GM11168 (cell line): ENCODE data around the gene ARHGAP36.

ENCODE experiments used
- in situ Hi-C: fragments of 300-500 bp; cut with MboI; formaldehyde crosslinking; loops from one replicate; pipeline ENCODE4 v1.12.0; 2022; ENCODE audit warnings: low sequenced_read_pairs; ENCODE audit not compliant: unreplicated experiment

The ARHGAP36 gene

GRCh38 chrX:131067846-131068745 is 9.9 kb downstream of the ARHGAP36 start:
- in situ Hi-C loops, result no loop called here

GRCh38 chrX:131068945-131069719 is 11.0 kb downstream of the ARHGAP36 start:
- in situ Hi-C loops, result no loop called here

- in situ Hi-C loops, result no loop called here
Measured at GRCh38 chrX:131072871-131073571, 14.9 kb downstream of the ARHGAP36 start.

GRCh38 chrX:131073607-131074006 is 15.5 kb downstream of the ARHGAP36 start:
- in situ Hi-C loops, result no loop called here

- in situ Hi-C loops, result no loop called here
Measured at GRCh38 chrX:131081772-131082740, 23.9 kb downstream of the ARHGAP36 start.

GRCh38 chrX:131083510-131084142 is 25.5 kb downstream of the ARHGAP36 start:
- in situ Hi-C loops, result no loop called here

GRCh38 chrX:131084145-131084544 is 26.0 kb downstream of the ARHGAP36 start:
- in situ Hi-C loops, result no loop called here

GRCh38 chrX:131136776-131137175 is 78.6 kb downstream of the ARHGAP36 start:
- in situ Hi-C loops, result no loop called here

- in situ Hi-C loops, result no loop called here
Measured at GRCh38 chrX:131139072-131139471, 80.9 kb downstream of the ARHGAP36 start.
